Tibial nerve (tissue), 4 donors: ENCODE measurements around the gene GOLT1A. TPM values are rescaled to one million over a fixed set of nuclear protein-coding genes. Genes with fewer than 3 reads are reported as not detected.

Experiments
- DNase-seq, 2 donors: peaks; one replicate each; pipeline ENCODE4 v3.0.0-alpha.2; 2019; ENCODE audit warnings: low spot score in 2 of 2
- H3K27ac ChIP-seq, 4 donors: fragments of 200-600 bp; sonication (generic) in 3 of 4; one replicate each; pipeline ENCODE4 v1.5.1; 2017 to 2019; ENCODE audit warnings: mild to moderate bottlenecking in 1 of 4
- H3K27me3 ChIP-seq, 2 donors: fragments of 200-600 bp; sonication (generic) in 1 of 2; one replicate each; pipeline versions ENCODE4 v1.5.1 to v1.6.0; 2017 to 2019
- H3K36me3 ChIP-seq, 3 donors: fragments of 200-600 bp; sonication (generic); one replicate each; pipeline ENCODE4 v1.5.1; 2018 to 2019
- H3K4me1 ChIP-seq, 4 donors: fragments of 200-600 bp; sonication (generic) in 3 of 4; one replicate each; pipeline ENCODE4 v1.5.1; 2017 to 2019
- H3K4me3 ChIP-seq, 4 donors: fragments of 200-600 bp; sonication (generic) in 3 of 4; one replicate each; pipeline ENCODE4 v1.5.1; 2017 to 2019; ENCODE audit warnings: mild to moderate bottlenecking in 1 of 4, moderate library complexity in 1 of 4
- H3K9me3 ChIP-seq, 4 donors: fragments of 200-600 bp; sonication (generic) in 3 of 4; one replicate each; pipeline ENCODE4 v1.5.1; 2017 to 2019
- CTCF ChIP-seq, 5 experiments: fragments of 200-600 bp in 3 of 5; fragments of 450-650 bp in 2 of 5; sonication (generic) in 3 of 5; IDR thresholded peaks; one replicate each; pipeline ENCODE4 v1.5.1; 2016 to 2019; ENCODE audit warnings: antibody characterized with exemption in 5 of 5, mild to moderate bottlenecking in 3 of 5, moderate library complexity in 2 of 5
- EP300 ChIP-seq, 2 donors: sonication (generic); formaldehyde crosslinking; IDR thresholded peaks; one replicate each; pipeline ENCODE4 v1.6.1; 2017; ENCODE audit warnings: antibody characterized with exemption in 2 of 2, mild to moderate bottlenecking in 1 of 2
- POLR2A ChIP-seq, 2 donors: fragments of 450-650 bp; IDR thresholded peaks; one replicate each; pipeline ENCODE4 v1.6.1; 2017; ENCODE audit warnings: antibody characterized with exemption in 2 of 2, mild to moderate bottlenecking in 2 of 2, moderate library complexity in 2 of 2
- WGBS, 2 donors: methylation state at CpG; one replicate each; pipeline ENCODE4 v1.1.5; 2018; 5-methylcytosine and 5-hydroxymethylcytosine counted together
- total RNA-seq, 4 donors: library from RNA; depleted of rRNA; stranded (reverse); fragments of >200 nt; gene quantifications; one replicate each; pipeline ENCODE4 v1.1.0, GENCODE V29; 2016

The GOLT1A gene
- total RNA-seq, 4 donors from 2014 or later, result not detected

GRCh38 chr1:204206121-204206520 lies 7.7 kb downstream of the GOLT1A start:
- TF ChIP-seq CTCF (IDR thresholded peaks at IDR 0.05) (no peak), EP300 (IDR thresholded peaks at IDR 0.05) (no peak), POLR2A (IDR thresholded peaks at IDR 0.05) (no peak)
- Histone ChIP-seq H3K4me1 (peaks cover 0 to 10% (median 0%) of the 10 kb centered on the region in 4 donors), H3K4me3 (no peak overlapping the region), H3K27ac (no peak overlapping the region), H3K9me3 (no peaks in the 10 kb centered on the region), H3K36me3 (no peaks in the 10 kb centered on the region), H3K27me3 (peaks cover 0 to 18% of the 10 kb centered on the region in 2 donors)
- no peak for DNase-seq
- WGBS, 2 donors, result 55 to 65% methylated on average over 2 of the region's 2 CpGs

DNA sequence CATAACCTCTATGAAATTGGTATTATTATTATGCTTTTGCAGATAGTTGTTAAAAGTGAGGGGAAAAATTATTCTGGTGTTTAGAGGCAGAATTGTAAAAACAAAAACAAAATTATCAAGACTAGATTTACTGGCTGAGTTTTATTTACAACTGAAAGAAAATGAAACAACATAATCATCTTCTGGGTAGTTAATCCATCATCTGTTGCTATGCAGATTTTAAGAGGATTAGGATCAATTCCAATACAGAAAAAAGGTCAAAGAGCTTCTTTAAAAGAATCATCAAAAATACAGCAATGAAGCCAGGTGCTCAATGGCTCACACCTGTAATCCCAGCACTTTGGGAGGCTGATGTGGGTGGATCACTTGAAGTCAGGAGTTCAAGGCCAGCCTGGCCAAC lies 8.3 kb downstream of the GOLT1A start:
- H3K27me3 ChIP-seq, result peaks cover 0 to 19% of the 10 kb centered on the region in 2 donors
- no peaks in the 10 kb centered on the region for H3K9me3 ChIP-seq
- TF ChIP-seq CTCF (IDR thresholded peaks at IDR 0.05), result no peak
- no peak for TF ChIP-seq POLR2A (IDR thresholded peaks at IDR 0.05)
- no peak for TF ChIP-seq EP300 (IDR thresholded peaks at IDR 0.05)
- no peak overlapping the region for H3K4me3 ChIP-seq
- H3K27ac ChIP-seq, result no peak overlapping the region
- DNase-seq, result no peak
- H3K4me1 ChIP-seq, result peaks cover 0 to 10% (median 0%) of the 10 kb centered on the region in 4 donors
- no peaks in the 10 kb centered on the region for H3K36me3 ChIP-seq

- TF ChIP-seq POLR2A (IDR thresholded peaks at IDR 0.05) (no peak), EP300 (IDR thresholded peaks at IDR 0.05) (no peak), CTCF (IDR thresholded peaks at IDR 0.05) (no peak)
- Histone ChIP-seq H3K27ac (no peak overlapping the region), H3K9me3 (no peaks in the 10 kb centered on the region), H3K27me3 (peaks cover 0 to 13% of the 10 kb centered on the region in 2 donors), H3K4me3 (no peak overlapping the region), H3K36me3 (no peaks in the 10 kb centered on the region), H3K4me1 (peaks cover 0 to 10% (median 0%) of the 10 kb centered on the region in 4 donors)
- no peak for DNase-seq
- WGBS, 2 donors, result 91% methylated on average over 2 of the region's 2 CpGs
These were observed 8.8 kb downstream of the GOLT1A start for GRCh38 chr1:204204944-204205343.

DNA sequence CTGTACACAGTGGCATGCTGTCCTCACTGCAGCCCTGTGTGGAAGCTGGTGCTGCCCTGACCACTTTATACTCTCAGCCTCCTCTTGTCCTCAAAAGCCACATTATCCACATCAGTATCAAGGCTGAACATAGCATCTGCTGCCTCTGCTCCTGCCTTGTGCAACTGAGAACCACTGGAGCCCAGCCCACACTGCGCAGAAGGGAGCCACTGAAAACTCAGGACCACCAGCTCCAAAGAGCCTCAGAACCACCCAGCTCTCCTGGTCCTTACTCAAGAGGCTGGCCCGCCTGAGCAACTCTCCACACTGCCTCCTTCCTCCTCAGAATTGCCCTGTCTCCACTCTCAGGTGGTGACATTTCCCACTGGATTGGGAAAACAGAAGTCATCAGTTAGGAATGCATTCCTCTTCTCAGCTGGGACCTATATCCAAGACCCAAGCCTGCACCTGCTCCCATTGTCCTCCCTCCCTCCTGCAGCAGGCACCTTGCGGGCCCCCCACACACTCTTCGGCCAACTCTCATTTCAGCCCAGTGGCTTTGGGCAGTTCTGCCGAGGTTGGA lies 10.5 kb downstream of the GOLT1A start:
- H3K9me3 ChIP-seq, result no peaks in the 10 kb centered on the region
- WGBS, 2 donors, result 84 to 91% methylated on average over 5 of the region's 5 CpGs
- TF ChIP-seq EP300 (IDR thresholded peaks at IDR 0.05) (no peak), CTCF (IDR thresholded peaks at IDR 0.05) (no peak), POLR2A (IDR thresholded peaks at IDR 0.05) (no peak)
- DNase-seq, result no peak
- H3K36me3 ChIP-seq, result no peaks in the 10 kb centered on the region
- H3K4me3 ChIP-seq, result no peak overlapping the region
- H3K4me1 ChIP-seq, result peaks cover 0 to 10% (median 0%) of the 10 kb centered on the region in 4 donors
- H3K27ac ChIP-seq, result no peak overlapping the region
- peaks cover 0 to 19% of the 10 kb centered on the region in 2 donors for H3K27me3 ChIP-seq

DNA sequence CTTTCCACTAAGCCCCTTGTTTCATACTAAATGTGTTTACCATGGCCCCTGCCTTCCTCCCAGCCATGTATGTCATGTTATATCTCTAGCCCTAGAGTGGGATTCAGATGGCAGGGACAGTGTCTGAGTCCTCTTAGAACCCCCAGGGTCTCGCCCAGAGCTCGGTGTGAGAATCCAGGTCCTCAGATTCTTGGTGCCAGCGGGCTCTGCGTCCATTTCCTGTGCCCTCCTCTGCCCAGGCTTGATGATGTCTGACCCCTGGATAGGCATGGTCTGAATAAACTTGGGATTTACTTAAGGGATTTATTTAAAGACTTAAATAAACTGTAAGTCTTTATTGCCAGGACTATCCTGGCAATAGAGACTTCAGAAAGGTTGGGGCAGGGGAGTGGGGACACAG lies 11.3 kb downstream of the GOLT1A start:
- 88 to 98% methylated on average over 4 of the region's 4 CpGs for WGBS, 2 donors
- no peak overlapping the region for H3K4me3 ChIP-seq
- H3K4me1 ChIP-seq, result peaks cover 0 to 10% (median 0%) of the 10 kb centered on the region in 4 donors
- no peaks in the 10 kb centered on the region for H3K36me3 ChIP-seq
- no peak overlapping the region for H3K27ac ChIP-seq
- TF ChIP-seq CTCF (IDR thresholded peaks at IDR 0.05) (no peak), EP300 (IDR thresholded peaks at IDR 0.05) (no peak)
- no peaks in the 10 kb centered on the region for H3K9me3 ChIP-seq
- no peak for DNase-seq
- H3K27me3 ChIP-seq, result peaks cover 0 to 19% of the 10 kb centered on the region in 2 donors
